Stimulated activated effector memory CD8-positive, alpha-beta T cell treated with anti-CD3 and anti-CD28 coated beads, Interleukin-12 subunit alpha, Interleukin-12 subunit beta, amount 100 ng/mL, for 72 hours (primary cell): Measurements from ENCODE around the gene WNT5B.

Experiments
- ATAC-seq: fragments of 150-1000 bp; cut with Tn5 transposase; 2 replicates; pipeline ENCODE4 v1.10.0; 2021
- DNase-seq, 2 donors: peaks; one replicate each; pipeline ENCODE4 v3.0.0; 2021 to 2022; ENCODE audit warnings: low spot score in 2 of 2
- H3K27ac Mint-ChIP-seq: one replicate; pipeline ENCODE4 v1.8.0; 2022; ENCODE audit warnings: mild to moderate bottlenecking, mixed read lengths
- H3K36me3 Mint-ChIP-seq: one replicate; pipeline ENCODE4 v1.8.0; 2022; ENCODE audit warnings: mild to moderate bottlenecking, mixed read lengths
- H3K4me1 Mint-ChIP-seq: one replicate; pipeline ENCODE4 v1.8.0; 2022; ENCODE audit warnings: mixed read lengths
- H3K4me3 Mint-ChIP-seq: one replicate; pipeline ENCODE4 v1.8.0; 2022; ENCODE audit warnings: mild to moderate bottlenecking, mixed read lengths
- H3K9me3 Mint-ChIP-seq: one replicate; pipeline ENCODE4 v1.8.0; 2022; ENCODE audit warnings: mixed read lengths

The WNT5B gene

GRCh38 chr12:1610072-1610643 is 18.9 kb upstream of the WNT5B start:
- peaks cover 10% of the 10 kb centered on the region for H3K4me1 Mint-ChIP-seq
- DNase-seq (no peak), ATAC-seq (no peak)
- H3K36me3 Mint-ChIP-seq: peaks cover 5% of the 10 kb centered on the region
- no peak overlapping the region for H3K4me3 Mint-ChIP-seq
- H3K27ac Mint-ChIP-seq: no peak overlapping the region
- no peaks in the 10 kb centered on the region for H3K9me3 Mint-ChIP-seq

GRCh38 chr12:1611803-1612572 is 17.0 kb upstream of the WNT5B start:
- no peaks in the 10 kb centered on the region for H3K9me3 Mint-ChIP-seq
- no peak for DNase-seq
- no peaks in the 10 kb centered on the region for H3K36me3 Mint-ChIP-seq
- no peak for ATAC-seq
- H3K4me1 Mint-ChIP-seq: peaks cover 8% of the 10 kb centered on the region
- no peak overlapping the region for H3K27ac Mint-ChIP-seq
- no peak overlapping the region for H3K4me3 Mint-ChIP-seq

GRCh38 chr12:1613860-1614259 is 15.2 kb upstream of the WNT5B start:
- no peak overlapping the region for H3K27ac Mint-ChIP-seq
- no peaks in the 10 kb centered on the region for H3K36me3 Mint-ChIP-seq
- ATAC-seq (no peak), DNase-seq (no peak)
- no peaks in the 10 kb centered on the region for H3K9me3 Mint-ChIP-seq
- H3K4me3 Mint-ChIP-seq: no peak overlapping the region
- peaks cover 8% of the 10 kb centered on the region for H3K4me1 Mint-ChIP-seq

- no peak overlapping the region for H3K4me3 Mint-ChIP-seq
- no peak for ATAC-seq
Observed at GRCh38 chr12:1614360-1614759, 14.7 kb upstream of the WNT5B start.

GRCh38 chr12:1616233-1617066 is 12.6 kb upstream of the WNT5B start:
- Mint-ChIP-seq H3K4me1 (peaks cover 14% of the 10 kb centered on the region), H3K4me3 (no peak overlapping the region), H3K9me3 (no peaks in the 10 kb centered on the region), H3K36me3 (no peaks in the 10 kb centered on the region), H3K27ac (no peak overlapping the region)
- DNase-seq (no peak), ATAC-seq (no peak)

More at GRCh38 chr12:1614360-1614759, 14.7 kb upstream of the WNT5B start:
- H3K27ac Mint-ChIP-seq: no peak overlapping the region
- DNase-seq: no peak
- H3K9me3 Mint-ChIP-seq: no peaks in the 10 kb centered on the region
- H3K4me1 Mint-ChIP-seq: peaks cover 8% of the 10 kb centered on the region
- no peaks in the 10 kb centered on the region for H3K36me3 Mint-ChIP-seq

- DNase-seq (no peak), ATAC-seq (no peak)
- Mint-ChIP-seq H3K9me3 (no peaks in the 10 kb centered on the region), H3K4me1 (peaks cover 14% of the 10 kb centered on the region), H3K27ac (no peak overlapping the region), H3K36me3 (no peaks in the 10 kb centered on the region), H3K4me3 (no peak overlapping the region)
Observed at GRCh38 chr12:1618489-1618888, 10.5 kb upstream of the WNT5B start.

GRCh38 chr12:1619159-1619558 is 9.9 kb upstream of the WNT5B start:
- no peaks in the 10 kb centered on the region for H3K36me3 Mint-ChIP-seq
- DNase-seq: no peak
- no peak overlapping the region for H3K27ac Mint-ChIP-seq
- peaks cover 14% of the 10 kb centered on the region for H3K4me1 Mint-ChIP-seq
- no peak overlapping the region for H3K4me3 Mint-ChIP-seq
- no peak for ATAC-seq
- no peaks in the 10 kb centered on the region for H3K9me3 Mint-ChIP-seq

- ATAC-seq (peak; percentile 85), DNase-seq (no peak)
- H3K27ac Mint-ChIP-seq: no peak overlapping the region
- H3K4me3 Mint-ChIP-seq: no peak overlapping the region
- H3K4me1 Mint-ChIP-seq: peaks cover 14% of the 10 kb centered on the region
- H3K9me3 Mint-ChIP-seq: no peaks in the 10 kb centered on the region
- H3K36me3 Mint-ChIP-seq: no peaks in the 10 kb centered on the region
Observed at GRCh38 chr12:1619587-1619986, 9.4 kb upstream of the WNT5B start.

- no peak for DNase-seq
- Mint-ChIP-seq H3K4me3 (no peak overlapping the region), H3K27ac (no peak overlapping the region), H3K4me1 (peaks cover 14% of the 10 kb centered on the region), H3K36me3 (no peaks in the 10 kb centered on the region), H3K9me3 (no peaks in the 10 kb centered on the region)
- peak; percentile 58 for ATAC-seq
Observed at GRCh38 chr12:1620092-1620491, 8.9 kb upstream of the WNT5B start.

- Mint-ChIP-seq H3K9me3 (no peaks in the 10 kb centered on the region), H3K4me3 (no peak overlapping the region), H3K36me3 (no peaks in the 10 kb centered on the region), H3K4me1 (peaks cover 6% of the 10 kb centered on the region), H3K27ac (no peak overlapping the region)
- DNase-seq: no peak
- ATAC-seq: no peak
Observed at GRCh38 chr12:1622406-1622805, 6.6 kb upstream of the WNT5B start.

GRCh38 chr12:1629338-1630132 is 504 bp downstream of the WNT5B start:
- ATAC-seq: peak; percentile 12
- Mint-ChIP-seq H3K27ac (no peak overlapping the region), H3K9me3 (no peaks in the 10 kb centered on the region), H3K4me1 (peaks cover 7% of the 10 kb centered on the region), H3K36me3 (no peaks in the 10 kb centered on the region), H3K4me3 (peak overlapping the region; percentile 63)
- DNase-seq: no peak

- Mint-ChIP-seq H3K36me3 (no peaks in the 10 kb centered on the region), H3K27ac (no peak overlapping the region), H3K9me3 (no peaks in the 10 kb centered on the region), H3K4me1 (peaks cover 7% of the 10 kb centered on the region), H3K4me3 (peak overlapping the region; percentile 63)
- DNase-seq (peak in 1 of 2 donors; percentile 52), ATAC-seq (peak; percentile 60)
Observed at GRCh38 chr12:1630133-1630826, 1.2 kb downstream of the WNT5B start.

GRCh38 chr12:1630827-1631591 is 2.0 kb downstream of the WNT5B start:
- no peaks in the 10 kb centered on the region for H3K36me3 Mint-ChIP-seq
- H3K27ac Mint-ChIP-seq: no peak overlapping the region
- H3K9me3 Mint-ChIP-seq: no peaks in the 10 kb centered on the region
- H3K4me3 Mint-ChIP-seq: peak overlapping the region; percentile 63
- ATAC-seq (no peak), DNase-seq (no peak)
- H3K4me1 Mint-ChIP-seq: peaks cover 7% of the 10 kb centered on the region

GRCh38 chr12:1632702-1633101 is 3.7 kb downstream of the WNT5B start:
- Mint-ChIP-seq H3K4me3 (no peak overlapping the region), H3K4me1 (peaks cover 7% of the 10 kb centered on the region)

More at GRCh38 chr12:1632702-1633101, 3.7 kb downstream of the WNT5B start:
- no peak for DNase-seq
- H3K27ac Mint-ChIP-seq: no peak overlapping the region
- no peaks in the 10 kb centered on the region for H3K9me3 Mint-ChIP-seq
- ATAC-seq: no peak
- H3K36me3 Mint-ChIP-seq: no peaks in the 10 kb centered on the region
